HG02642 (cell line): ENCODE data around the gene BRD3OS.

Experiments
- ATAC-seq: cut with Tn5 transposase; IDR thresholded peaks from one replicate; pipeline ENCODE4 v1.9.1; 2021; ENCODE audit warnings: mild to moderate bottlenecking; ENCODE audit not compliant: unreplicated experiment, poor library complexity

Gene BRD3OS

GRCh38 chr9:134003237-134003636 lies 22.0 kb upstream of the BRD3OS start:
- no peak for ATAC-seq

GRCh38 chr9:134004131-134004873 lies 21.0 kb upstream of the BRD3OS start:
- ATAC-seq: no peak

- no peak for ATAC-seq
These were observed 20.4 kb upstream of the BRD3OS start for GRCh38 chr9:134004881-134005280.

GRCh38 chr9:134005381-134005780 lies 19.9 kb upstream of the BRD3OS start:
- no peak for ATAC-seq

- no peak for ATAC-seq
These were observed 18.1 kb upstream of the BRD3OS start for GRCh38 chr9:134007150-134007549.

GRCh38 chr9:134007571-134007970 lies 17.7 kb upstream of the BRD3OS start:
- no peak for ATAC-seq

GRCh38 chr9:134010310-134011173 lies 14.7 kb upstream of the BRD3OS start:
- ATAC-seq: no peak

- no peak for ATAC-seq
These were observed 13.9 kb upstream of the BRD3OS start for GRCh38 chr9:134011401-134011800.

- ATAC-seq: no peak
These were observed 10.3 kb upstream of the BRD3OS start for GRCh38 chr9:134014946-134015345.

- ATAC-seq: no peak
These were observed 978 bp upstream of the BRD3OS start for GRCh38 chr9:134024214-134024792.

GRCh38 chr9:134025606-134026541 lies 593 bp downstream of the BRD3OS start:
- ATAC-seq: peak; percentile 41

- ATAC-seq: no peak
These were observed 1.3 kb downstream of the BRD3OS start for GRCh38 chr9:134026581-134026980.

- ATAC-seq: no peak
These were observed 1.7 kb downstream of the BRD3OS start for GRCh38 chr9:134026981-134027380.

- no peak for ATAC-seq
These were observed 2.3 kb downstream of the BRD3OS start for GRCh38 chr9:134027561-134027960.

- ATAC-seq: no peak
These were observed 2.8 kb downstream of the BRD3OS start for GRCh38 chr9:134028076-134028475.

- ATAC-seq: no peak
These were observed 3.4 kb downstream of the BRD3OS start for GRCh38 chr9:134028575-134029247.

GRCh38 chr9:134029248-134030226 lies 4.3 kb downstream of the BRD3OS start:
- ATAC-seq: no peak

GRCh38 chr9:134030821-134031470 lies 5.7 kb downstream of the BRD3OS start:
- ATAC-seq: no peak
